Fibroblast of skin of scalp (primary cell): ENCODE data around the gene MEX3D.
A peak's percentile ranks its signal among the peaks of the same experiment; 100 is the strongest.
"Not testable (repeated sequence)": the region's sequence is repeated elsewhere in the genome, so short reads cannot be mapped to it uniquely, and the experiment has no call there.

ENCODE experiments used
- DNase-seq: peaks from one replicate; pipeline ENCODE4 v3.0.0-alpha.2; 2013

The MEX3D gene

DNA sequence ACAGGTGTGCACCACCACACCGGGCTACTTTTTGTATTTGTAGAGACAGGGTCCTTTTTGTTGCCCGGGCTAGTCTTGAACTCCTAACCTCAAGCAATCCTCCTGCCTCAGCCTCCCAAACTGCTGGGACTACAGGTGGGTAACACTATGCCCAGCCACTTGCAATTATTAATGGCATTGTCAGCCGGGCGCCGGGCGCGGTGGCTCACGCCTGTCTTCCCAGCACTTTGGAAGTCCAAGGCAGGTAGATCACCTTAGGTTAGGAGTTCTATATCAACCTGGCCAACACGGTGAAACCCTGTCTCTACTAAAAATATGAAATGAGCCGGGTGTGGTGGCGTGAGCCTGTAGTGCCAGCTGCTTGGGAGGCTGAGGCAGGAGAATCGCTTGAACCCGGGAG lies 2.7 kb upstream of the MEX3D start:
- no peak for DNase-seq

DNA sequence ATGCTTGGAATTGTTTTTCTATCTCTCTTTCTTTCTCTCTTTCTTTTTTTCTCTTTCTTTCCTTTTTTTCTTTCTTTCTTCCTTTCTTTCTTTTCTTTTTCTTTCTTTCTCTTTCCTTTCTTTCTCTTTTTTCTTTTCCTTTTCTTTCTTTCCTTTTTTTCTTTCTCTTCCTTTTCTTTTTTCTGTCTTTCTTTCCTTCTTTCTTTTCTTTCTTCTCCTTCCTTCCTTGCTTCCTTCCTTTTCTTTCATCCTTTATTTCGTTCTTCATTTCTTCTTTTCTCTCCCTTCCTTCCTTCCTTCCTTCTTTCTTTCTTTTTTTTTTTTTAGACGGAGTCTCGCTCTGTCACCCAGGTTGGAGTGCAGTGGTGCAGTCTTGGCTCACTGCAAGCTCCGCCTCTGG lies 1.9 kb upstream of the MEX3D start:
- no peak for DNase-seq

DNA sequence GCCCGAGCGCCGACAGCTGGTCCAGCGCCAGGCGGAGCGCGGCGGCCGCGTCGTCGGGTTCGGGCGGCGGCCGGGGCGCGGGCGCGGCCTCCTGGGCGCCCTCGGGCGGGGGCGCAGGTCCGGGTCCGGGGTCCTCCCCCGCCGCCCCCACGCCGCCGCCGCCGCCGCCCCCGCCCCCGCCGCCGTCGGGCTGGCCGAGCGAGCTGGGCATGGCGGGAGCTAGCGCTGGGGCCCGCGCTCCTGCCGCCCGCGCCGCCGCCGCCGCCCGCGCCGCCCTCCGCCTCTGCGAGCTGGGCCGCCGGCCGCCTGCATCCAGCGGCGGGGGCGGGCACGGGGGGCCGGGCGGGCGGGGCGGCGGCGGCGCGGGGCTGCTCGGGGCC lies 287 bp downstream of the MEX3D start:
- no peak for DNase-seq

DNA sequence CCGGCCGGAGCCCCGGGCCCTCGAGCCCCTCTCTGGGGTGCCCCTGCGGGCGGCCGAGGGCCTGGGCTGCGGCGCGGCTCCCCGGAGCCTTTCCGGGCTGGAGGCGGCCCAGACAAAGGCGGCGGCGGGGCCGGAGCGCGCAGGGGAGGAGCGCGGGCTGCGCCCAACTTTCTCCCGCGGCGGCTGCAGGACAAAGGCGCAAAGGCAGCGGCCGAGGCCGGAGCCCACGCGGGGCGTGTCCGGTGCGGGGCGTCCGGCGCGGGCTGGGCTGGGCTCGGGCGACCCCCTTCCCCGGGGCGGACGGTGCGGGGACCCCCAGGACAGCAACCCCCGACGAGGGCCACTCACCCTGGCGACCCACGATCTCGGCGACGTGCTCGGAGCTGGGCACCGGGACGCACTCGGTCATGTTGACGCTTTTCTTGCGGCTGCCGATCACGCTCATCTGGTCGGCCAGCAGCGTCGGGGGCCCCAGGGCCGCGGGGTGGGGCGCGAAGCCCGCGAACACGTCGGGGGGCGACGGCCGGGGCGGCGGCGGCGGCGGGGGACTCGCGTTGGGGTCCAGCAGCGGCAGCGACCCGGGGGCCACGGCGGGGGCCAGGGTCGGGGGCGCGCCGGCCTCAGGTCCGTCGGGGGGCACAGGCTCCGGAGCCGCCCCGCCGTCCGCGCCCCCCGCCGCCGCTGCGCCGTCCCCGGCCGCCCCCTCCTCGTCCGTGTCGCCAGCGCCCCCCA lies 843 bp downstream of the MEX3D start:
- no peak for DNase-seq

DNA sequence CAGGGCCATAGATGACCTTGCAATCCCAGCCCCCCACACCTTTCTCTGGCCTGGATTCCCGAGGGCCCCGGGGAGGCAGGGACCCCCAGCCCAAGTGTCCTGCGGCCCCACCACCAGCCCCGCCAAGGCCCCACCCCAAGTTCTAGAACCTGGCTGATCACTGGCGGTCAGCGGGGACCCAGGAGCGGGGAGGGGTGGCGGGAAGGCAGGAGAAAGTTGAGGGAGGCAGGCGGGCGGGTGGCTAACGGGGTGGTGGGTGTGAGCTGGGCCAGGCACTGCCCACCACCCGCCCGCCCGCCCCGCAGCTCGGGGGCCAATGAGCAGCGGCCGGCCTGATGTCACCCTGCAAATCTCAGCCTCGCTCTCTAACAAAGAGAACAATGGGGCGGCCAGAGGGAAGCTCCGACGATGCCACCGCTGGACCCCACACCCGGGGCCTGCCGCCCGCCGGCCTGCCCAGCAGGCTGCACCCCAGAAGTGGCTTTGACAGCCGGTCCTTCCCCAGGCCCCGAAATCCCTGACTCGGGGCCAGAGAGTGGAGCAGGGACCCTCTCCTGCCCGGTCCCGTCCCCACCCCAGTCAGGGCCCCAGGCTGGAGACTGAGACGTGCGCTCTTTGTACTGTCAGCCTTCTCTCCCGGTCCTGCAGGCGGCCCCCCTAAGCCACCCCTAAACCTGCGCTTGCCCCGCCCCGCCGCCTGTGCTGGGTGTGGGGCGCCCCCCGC lies 1.6 kb downstream of the MEX3D start:
- peak; percentile 85 for DNase-seq

DNA sequence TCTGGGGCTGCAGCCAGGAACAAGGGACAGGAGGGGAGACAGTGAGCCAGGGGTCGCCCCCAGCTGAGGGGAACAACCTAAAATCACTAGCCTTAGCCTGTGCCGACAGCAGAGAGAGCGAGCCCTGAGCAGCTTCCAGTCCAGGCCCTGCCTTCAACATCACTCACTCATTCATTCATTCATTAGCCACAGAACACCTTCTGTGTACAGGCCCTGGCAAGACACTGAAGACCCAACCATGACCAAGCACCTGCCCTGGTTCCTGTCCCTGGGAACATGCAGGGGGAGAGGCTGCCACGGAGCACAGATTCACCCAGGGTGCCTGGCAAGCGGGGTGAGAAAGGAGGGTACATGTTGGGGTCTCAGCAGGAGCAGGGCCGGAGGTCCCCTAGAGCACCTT lies 4.9 kb downstream of the MEX3D start:
- no peak for DNase-seq

DNA sequence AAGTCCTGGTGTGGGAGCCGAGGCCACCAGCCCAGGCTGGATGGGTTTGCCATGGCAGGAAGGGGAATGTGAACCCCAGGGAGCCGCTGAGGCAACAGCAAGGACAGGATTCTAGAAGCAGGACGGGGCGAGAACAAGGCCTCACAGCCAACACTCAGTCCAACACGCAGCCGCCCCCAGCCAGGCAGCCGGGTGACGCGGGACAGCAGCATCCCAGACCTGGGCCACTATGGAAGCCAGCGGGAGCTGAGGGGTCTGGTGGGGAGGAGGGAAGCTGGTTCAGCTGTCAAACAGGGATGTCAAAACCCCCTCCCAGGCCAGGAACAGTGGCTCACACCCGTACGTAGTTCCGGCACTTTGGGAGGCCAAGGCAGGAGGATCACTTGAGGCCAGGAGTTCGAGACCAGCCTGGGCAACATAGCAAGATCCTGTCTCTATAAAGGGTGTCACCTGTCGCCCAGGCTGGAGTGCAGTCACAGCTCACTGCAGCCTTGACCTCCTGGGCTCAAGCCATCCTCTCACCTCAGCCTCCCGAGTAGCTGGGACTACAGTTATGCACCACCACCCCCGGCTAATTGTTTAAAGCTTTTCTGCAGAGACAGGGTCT lies 6.8 kb downstream of the MEX3D start:
- DNase-seq: no peak

DNA sequence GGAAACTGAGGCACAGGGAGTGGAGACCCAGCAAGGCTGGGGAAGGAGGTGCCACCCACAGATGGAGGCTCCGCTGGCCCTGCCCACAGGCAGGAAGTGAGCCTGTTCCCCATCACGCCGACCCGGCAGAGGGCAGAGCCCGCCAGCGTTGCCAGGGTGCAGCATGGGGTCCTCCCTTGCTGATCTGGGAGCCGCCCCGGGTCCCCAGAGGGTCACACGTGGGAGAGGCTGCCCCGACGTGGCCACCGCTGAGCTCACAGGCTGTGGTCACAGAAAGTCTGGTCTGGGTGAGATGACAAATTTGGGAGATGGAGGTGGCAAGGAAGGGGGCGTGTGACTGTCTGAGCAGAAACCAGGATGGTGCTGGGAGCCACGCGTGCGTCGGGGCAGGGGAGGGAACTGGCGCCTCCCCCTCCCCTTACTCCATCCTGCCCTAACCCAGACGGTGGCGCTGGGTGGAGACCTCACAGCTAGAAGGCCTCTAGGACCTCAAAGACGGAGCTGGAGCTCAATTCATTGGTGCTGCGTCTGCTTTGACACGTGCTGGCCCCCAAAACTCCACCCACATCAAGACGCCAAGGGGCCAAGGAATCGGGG lies 7.7 kb downstream of the MEX3D start:
- DNase-seq: no peak

DNA sequence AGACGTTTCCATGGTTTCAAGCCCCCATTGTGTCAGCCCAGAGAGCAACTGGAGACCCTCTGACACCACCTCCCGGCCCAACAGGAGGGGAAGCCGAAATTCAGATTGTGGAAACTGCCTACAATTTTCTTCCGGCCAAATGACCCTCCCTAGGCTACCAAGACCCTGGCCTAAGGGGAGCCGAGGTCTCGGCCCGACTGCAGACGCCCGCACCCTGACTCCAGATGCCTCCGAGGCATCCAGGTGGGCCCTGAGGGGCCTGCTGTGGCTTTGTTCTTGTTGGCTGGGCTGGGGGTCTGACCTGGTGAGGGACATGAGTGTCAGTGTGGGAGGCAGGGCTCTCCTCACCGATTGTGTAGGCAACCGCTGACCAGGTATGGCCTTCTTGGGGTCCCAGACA lies 9.6 kb downstream of the MEX3D start:
- no peak for DNase-seq

DNA sequence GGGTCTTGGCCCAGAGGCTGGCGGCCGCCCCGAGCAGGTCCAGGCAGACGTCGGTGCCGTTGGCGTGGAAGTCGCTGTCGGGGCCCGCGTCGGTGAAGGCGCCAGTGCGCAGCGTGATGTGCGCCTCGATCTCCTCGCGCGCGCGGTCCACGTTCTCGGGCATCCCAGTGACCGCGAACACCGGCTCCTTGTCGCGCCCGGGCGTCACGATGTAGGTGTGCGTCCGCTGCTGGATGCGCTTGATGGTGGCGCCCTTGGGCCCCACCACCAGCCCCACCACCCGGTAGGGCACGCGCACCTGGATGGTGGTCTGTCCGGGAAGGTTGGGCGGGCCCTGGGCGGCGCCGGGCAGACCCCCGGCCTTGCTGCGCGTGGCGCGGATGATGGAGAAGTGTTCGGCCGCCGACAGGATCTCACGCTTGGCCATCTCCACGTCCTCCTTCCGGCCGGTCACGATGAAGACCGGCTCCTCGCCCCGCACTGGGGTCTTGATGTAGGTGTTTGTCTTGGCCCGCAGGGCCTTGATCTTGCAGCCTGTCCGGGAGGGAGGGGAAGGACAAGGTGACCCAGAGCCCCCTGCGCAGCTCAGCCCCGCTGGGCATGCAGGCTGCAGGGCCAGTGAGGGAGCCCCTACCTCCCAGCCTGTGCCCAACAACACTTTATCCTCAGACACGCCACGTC lies 11.6 kb downstream of the MEX3D start:
- no peak for DNase-seq

DNA sequence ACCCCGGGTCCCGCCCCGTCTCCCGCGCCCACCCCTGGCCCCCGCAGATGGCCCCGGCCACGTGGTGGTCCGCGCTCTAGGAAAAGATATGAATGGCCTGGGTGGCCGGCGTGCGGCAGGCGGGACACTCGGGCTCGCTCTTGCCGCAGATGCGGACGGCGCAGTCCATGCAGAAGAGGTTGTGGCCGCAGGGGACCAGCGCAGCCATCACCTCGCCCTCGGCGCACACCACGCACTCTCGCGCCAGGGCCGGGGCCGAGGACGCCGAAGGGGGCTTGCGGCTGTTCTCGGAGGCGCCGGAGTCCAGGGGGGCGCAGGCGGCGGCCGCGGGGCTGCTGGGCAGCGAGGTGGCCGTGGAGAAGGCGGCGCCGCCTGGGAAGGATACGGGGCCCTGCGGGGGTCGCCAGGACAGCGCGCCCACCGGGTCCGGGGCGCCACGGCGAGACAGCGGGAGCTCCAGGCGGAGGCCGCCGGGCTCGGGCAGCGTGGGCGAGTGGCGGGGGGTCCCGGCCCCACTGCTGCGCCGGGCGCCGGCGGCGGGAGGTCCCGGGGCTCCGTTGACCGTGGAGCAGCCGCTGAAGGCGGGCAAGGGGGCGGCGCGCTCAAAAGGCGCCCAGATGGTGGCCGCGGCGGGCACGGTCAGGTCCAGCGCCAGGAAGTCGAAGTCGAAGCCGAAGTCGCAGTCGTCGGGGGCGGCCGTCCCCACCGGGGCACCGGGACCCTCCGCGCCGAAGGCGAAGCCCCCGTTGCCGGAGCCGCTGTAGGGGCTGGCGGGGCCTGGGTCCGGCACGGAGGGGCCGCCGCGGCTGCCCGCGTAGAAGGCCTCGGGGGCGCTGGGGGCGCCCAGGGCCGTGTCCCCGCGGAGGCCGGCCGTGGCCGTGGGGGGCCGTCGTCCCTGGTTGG lies 12.4 kb downstream of the MEX3D start:
- DNase-seq: no peak

DNA sequence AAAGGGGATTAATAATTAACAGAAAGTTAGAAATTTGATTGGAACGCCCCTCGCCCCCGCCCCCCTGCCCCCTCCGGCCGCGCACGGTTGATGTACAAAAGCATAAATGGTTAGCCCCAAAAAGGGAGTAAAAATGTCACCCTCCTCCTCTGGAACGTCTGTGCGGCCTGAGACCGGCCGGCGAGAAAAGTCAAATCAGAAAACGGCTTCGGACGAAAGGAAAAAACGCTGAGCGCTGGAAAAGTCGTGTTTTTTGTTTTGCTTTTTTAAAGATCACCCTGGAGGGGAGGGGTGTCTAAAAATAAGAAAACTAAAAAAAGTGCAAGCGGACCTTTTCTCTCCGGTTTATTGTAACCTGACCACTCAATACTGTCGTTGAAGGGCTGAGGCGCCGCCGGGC lies 13.2 kb downstream of the MEX3D start:
- DNase-seq: no peak

DNA sequence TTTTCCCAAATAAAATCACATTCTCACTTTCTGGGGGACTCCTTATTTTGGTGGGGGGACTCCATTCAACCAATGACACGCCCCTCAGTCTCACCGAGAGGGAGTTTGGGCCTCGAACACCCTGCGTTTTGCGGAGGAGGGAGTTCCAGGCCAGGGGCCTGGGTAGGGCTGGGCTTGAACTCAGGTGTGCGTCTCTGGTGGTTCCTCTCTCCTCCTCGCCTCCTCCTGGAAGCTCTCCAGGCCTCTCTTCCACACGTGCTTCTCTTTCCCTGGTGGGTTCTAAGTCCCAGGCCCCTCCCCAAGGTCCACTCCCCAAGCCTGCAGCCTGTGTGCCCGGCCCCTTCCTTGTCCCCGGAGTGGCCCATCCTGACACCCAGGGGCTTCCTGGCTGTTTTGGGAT lies 14.7 kb downstream of the MEX3D start:
- DNase-seq: no peak

DNA sequence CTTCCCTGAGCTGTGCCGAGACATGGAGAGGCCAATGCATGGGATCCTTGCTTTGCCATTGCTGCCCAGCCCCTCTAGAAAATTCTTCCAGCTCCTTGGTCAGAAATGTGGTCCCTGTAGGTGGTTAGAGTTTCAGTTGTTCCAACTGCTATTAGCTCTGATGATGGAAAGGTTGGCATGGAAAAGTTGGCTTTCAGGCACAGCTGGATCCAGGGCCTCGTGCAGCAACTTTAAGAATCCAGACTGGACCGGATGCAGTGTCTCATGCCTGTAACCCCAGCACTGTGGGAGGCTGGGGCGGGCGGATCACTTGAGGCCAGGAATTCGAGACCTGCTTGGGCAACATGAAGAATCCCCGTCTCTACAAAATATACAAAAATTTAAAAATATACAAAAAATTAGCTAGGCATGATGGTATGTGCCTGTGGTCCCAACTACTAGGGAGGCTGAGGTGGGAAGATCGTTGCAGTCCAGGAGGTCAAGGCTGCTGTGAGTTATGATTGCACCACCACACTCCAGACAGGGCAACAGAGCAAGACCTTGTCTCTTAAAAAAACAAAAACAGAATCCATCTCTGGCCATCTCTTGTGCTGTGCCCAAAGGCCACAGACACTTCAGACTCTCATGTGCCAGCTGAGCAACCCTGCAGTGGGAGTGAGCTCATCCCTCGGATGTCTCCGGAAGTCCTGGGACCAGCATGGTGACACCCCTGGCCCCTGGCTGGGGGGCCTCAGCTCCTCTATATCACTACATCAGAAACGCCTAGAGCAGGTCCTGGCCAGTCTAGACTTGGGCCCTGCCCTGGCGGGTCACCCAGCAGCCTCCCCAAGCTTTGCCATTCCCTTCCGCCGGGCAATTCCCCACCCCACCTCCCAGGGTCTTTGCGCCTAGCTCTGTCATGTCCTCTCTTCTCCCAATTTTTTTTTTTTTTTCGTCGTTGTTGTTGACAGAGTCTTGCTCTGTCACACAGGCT lies 16.8 kb downstream of the MEX3D start:
- no peak for DNase-seq

DNA sequence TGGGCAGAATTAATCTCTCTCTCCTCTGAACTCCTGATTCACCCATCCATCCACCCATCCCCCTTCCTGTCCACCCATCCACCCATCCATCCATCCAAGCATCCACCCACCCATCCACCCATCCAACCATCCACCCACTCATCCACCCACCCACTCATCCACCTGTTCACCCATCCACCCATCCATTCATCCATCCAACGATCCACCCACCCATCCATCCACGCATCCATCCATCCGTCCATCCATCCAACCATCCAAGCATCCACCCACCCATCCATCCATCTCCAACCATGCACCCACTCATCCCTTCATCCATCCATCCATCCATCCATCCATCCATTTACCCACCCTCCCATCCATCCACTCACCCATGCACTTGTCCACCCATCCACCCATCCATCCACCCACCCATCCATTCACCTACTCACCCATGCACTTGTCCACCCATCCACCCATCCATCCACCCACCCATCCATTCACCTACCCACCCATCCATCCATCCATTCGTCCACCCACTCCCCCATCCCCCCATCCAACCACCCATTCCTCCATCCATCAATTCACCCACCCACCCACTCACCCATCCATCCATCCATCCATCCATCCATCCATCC lies 18.7 kb downstream of the MEX3D start:
- DNase-seq: no peak

DNA sequence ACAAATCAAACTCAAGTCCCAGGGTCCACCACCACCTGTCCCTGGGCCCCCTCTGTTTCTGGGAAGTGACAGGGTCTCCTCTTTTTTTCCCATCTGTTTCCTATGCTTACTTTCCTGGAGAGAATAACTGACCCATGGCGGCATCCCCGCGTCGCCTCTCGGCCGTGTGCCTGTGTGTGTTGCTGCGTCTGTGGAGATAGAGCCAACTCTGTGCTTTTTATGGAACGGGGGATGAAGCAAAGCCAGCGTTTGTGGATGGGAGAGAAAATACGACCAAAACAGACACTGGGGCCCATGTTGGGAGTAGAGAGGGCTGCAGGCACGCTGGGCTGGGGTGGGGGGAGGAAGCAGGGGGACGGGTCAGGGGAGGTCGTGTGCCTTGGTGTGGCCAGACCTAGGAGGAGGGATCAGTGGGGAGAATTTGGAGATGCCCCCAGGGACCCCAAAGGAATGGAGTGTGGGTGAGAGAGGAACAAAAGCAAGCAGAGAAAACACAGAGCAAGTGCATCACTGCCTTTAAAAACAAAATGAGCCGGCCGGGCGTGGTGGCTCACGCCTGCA lies 27.7 kb downstream of the MEX3D start:
- DNase-seq: no peak

DNA sequence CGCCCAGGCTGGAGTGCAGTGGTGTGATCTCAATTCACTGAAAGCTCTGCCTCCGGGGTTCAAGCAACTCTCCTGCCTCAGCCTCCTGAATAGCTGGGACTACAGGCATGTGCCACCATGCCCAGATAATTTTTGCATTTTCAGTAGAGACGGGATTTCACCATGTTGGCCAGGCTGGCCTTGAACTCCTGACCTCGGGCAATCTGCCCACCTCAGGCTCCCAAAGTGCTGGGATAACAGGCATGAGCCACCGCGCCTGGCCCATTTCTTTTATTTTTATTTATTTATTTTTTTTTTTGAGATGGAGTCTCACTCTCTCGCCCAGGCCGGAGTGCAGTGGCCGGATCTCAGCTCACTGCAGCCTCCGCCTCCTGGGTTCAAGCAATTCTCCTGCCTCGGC lies 28.4 kb downstream of the MEX3D start:
- not testable (repeated sequence) for DNase-seq

DNA sequence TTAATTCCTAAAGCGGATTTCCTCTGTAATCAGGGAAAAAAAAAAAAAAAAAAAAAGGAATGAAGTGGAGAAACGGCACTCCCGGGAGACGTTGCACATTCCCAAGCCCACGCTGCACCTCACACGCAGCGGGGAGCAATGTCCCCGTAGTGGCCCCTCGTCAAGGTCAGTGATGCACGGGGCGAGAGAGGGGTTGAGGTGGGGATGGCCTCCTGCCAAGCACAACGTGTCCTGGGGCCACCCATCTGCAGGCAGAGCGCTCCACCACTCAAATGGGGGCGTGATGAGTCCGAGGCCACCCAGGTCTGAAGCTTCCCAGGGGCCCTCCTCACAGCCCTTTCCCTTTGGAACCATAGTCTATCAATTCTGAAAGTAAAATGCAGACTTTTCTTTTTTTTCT lies 29.1 kb downstream of the MEX3D start:
- no peak for DNase-seq

DNA sequence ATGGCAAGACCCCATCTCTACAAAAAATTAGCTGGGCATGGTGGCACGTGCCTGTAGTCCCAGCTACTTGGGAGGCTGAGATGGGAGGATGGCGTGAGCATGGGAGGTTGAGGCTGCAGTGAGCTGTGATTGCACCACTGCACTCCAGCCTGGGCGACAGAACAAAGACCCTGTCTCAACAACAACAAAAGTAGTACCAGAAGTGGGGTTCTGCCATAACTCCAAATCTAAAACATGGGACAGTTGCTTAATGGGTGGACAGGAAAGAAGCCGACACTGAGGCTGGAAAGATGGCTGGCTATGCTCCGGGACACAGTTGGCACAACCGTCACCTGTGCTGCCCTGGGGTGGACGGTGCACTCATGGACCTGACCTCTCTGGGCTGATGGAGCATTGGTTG lies 32.4 kb downstream of the MEX3D start:
- not testable (repeated sequence) for DNase-seq

DNA sequence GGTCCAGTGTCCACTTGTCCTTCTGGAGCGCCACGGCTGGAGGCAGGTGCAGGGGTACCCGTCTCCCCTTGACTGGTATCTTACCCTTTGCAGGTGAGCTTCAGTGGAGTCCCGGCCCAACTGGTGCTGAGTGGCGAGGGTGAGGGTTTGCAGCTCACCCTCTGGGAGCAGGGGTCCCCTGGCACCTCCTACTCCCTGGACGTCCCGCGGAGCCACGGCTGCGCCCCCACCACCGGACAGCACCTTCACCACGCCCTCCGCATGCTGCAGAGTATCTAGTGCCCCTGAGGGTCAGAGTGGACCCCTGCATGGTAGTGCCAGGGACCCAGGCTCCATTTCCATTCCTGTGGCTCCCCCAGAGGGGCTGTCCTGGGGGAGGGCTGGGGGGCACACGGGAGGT lies 33.2 kb downstream of the MEX3D start:
- DNase-seq: no peak
